Right forelimb (tissue), 1 donor: ENCODE results near the gene SLC38A8.
A peak's percentile ranks its signal among the peaks of the same experiment; 100 is the strongest.

Source experiments
- DNase-seq: peaks from one replicate; pipeline ENCODE4 v3.0.0-alpha.2; 2018

SLC38A8 gene

DNA sequence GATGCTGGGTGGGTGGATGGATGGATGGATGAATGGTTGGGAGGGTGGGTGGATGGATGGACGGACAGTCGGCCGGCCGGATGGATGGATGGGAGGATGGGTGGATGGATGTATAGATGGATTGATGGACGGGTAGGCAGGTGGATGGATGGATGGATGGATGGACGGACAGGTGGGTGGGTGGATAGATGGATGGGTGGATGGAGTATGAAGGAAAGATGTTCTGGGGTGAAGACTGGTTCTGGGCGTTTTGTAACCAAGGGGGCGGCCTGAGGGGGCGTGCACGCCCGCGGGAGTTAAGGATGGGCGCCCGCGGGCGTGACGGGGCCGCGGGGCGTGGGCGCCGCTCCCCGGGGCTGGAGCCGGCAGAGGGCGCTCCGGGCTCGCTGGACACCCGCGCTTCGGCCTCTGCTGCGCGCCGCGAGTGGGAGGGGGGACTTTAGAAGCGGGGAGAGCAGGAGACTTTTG is 74.7 kb downstream of the SLC38A8 start, which contains the start of gene NECAB2:
Gene NECAB2 (plus strand): TSS at position 407 of the 468 bp plus-strand sequence. CDS start 405 bp downstream, outside the sequence.
- no peak for DNase-seq

DNA sequence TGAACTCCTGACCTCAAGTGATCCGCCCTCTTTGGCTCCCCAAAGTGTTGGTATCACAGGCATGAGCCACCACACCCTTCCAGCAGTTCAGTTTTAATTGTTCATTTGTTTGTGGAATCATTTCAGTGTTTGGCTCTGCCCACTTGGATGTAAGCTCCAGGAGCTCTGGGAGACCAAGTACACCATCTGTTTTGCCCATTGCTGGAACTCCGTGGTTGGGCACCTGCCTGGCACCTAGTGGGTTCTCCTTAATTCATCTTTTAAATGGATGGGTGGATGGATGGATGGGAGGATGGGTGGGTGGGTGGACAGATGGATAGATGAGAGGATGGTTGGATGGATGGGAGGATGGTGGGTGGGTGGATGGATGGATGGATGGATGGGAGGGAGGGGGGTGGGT is 75.5 kb downstream of the SLC38A8 start:
- DNase-seq, result no peak

DNA sequence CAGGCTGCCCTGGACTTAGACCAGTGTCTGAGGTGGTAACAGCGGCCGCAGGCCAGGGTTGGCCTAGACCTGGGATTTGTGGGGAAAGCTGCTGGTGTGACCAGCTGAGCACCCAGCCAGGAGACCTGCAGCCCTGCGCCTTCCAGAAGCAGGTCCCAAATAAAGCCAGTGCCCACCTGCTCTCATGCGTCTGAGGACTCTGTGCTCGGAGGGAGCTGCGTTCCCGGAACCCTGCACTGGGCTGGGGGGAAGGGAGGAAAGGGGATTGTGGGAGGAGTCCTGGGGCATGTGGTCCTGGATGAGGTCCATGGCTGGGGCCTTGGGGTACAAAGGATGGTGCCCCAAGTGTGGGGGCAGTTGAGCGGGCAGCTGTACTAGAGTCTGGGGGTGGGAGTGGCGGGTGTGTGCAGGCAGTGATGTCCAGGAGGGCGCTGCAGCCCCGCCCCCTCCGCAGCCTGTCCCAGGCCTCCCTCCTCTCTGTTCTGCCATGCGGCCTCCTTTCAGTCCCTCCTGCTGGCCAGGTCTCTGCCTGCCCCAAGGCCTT is 76.4 kb downstream of the SLC38A8 start:
- peak; percentile 37 for DNase-seq

DNA sequence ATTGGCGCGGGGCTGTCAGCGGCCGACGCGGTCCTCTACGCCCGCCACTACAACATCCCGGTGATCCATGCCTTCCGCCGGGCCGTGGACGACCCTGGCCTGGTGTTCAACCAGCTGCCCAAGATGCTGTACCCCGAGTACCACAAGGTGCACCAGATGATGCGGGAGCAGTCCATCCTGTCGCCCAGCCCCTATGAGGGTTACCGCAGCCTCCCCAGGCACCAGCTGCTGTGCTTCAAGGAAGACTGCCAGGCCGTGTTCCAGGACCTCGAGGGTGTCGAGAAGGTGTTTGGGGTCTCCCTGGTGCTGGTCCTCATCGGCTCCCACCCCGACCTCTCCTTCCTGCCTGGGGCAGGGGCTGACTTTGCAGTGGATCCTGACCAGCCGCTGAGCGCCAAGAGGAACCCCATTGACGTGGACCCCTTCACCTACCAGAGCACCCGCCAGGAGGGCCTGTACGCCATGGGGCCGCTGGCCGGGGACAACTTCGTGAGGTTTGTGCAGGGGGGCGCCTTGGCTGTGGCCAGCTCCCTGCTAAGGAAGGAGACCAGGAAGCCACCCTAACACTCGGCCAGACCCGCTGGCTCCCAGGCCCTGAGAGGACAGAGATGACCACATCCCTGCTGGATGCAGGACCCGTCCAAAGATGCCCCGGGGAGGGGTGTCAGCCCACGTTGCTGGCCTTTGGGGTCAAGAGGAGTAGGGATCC is 77.0 kb downstream of the SLC38A8 start:
- no peak for DNase-seq

DNA sequence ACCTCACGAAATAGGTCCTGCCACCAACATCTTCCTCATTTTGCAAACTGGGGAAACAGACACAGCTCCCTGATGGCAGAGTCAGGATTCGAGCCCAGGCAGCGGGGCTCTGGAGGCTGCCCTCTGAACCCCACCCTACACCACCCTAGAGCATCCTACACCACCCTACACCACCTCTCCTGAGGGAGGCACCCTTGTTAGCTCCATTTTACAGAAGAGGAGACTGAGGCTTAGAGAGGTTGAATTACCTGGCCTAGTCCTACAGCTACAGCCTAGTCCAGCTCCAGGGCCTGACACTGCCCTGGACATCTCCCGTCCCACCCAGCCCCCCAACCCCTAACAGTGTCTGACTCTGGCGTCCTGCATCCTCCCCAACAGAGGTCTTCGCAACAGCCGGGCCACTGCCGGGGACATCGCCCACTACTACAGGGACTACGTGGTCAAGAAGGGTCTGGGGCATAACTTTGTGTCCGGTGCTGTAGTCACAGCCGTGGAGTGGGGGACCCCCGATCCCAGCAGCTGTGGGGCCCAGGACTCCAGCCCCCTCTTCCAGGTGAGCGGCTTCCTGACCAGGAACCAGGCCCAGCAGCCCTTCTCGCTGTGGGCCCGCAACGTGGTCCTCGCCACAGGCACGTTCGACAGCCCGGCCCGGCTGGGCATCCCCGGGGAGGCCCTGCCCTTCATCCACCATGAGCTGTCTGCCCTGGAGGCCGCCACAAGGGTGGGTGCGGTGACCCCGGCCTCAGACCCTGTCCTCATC is 77.7 kb downstream of the SLC38A8 start:
- DNase-seq, result peak; percentile 33

DNA sequence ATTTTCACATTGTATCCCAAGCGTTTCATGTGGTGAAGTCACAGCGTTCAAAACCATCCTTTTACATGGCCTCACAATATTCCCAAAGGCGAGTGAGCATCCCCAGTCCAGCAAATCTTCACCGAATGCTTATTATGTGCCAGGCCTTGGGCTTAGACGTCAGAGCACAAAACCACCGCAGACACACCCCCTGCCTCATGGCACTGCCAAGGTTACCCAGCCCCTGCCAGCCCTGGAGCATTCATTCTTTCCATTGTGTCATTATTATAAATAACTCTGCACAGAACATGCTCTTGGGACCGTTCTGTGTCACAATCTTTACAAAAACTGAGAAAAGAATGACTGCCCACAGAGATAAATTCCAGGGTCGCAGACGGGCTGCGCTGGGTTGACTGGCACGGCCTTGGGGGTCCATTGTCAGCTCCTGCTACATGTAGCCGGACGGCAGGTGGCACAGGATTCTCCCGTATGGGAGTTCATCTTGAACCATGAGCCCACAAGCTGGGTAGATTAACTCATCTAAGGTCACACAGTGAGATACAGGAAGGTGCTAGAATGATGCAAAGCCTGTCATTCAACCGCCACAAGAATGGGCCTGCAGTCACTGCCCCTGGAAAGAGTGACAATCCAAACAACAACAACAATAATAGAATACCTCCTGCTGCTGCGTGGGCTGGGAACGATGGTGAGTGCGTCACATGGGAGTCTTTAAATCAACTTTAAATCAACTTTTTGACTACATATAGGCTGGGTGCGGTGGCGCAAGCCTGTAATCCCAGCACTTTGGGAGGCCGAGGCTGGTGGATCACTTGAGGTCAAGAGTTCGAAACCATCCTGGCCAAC is 79.1 kb downstream of the SLC38A8 start:
- DNase-seq, result peak; percentile 18

DNA sequence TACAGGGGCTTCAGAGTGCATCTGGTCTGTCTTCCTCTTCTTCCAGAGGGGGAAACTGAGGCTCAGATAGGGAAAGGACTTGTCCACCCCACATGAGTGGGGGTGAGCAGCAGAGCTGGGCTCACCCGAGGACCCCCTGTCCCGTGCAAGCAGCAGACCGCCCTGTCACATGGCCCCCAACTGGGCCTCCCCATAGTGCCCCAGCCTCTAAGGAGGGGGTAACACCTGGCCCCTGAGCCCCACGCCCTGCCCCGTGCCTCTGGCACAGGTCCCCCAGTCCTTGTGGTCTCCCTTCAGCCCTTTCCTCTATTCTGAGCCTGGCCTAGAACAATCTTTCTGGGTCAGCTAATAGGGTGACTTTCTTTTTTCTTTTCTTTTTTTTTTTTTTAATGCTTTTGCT is 81.0 kb downstream of the SLC38A8 start:
- DNase-seq, result no peak

DNA sequence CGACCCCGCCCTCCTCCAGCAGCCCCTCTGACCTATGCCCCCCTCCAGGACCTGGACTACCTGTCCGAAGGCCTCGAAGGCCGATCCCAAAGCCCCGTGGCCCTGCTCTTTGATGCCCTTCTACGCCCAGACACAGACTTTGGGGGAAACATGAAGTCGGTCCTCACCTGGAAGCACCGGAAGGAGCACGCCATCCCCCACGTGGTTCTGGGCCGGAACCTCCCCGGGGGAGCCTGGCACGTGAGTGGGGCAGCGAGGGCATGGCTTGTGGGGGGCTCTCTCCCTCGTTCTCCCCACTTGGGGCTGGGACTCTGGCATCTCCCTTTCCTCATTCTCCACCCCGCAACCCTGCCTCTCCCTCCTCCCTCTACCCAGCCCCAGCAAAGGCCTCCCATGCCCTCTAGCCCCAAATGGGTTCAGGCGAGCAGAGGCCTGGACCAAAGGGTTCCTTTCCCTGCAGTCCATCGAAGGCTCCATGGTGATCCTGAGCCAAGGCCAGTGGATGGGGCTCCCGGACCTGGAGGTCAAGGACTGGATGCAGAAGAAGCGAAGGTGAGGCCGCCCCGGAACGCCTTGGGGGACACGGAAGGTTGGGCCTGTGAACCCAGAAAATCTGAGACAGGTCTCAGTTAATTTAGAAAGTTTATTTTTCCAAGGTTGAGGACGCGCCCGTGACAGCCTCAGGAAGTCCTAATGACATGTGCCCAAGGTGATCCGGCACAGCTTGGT is 81.9 kb downstream of the SLC38A8 start:
- DNase-seq, result no peak
